WTC11 (cell line): ENCODE measurements around the gene PDCD10. TPM values are rescaled to one million over a fixed set of nuclear protein-coding genes. Genes with fewer than 3 reads are reported as not detected.

ENCODE experiments used
- ATAC-seq: fragments of 200-7000 bp; cut with Tn5 transposase; 2 replicates; pipeline ENCODE4 v1.10.0; 2021; ENCODE audit warnings: mild to moderate bottlenecking, moderate library complexity
- CTCF ChIA-PET: fragments of 300-600 bp; sonication (Branson Sonifier 250); formaldehyde crosslinking; loops from one replicate; lab custom pipeline; 2021; ENCODE audit warnings: antibody characterized with exemption; lab: Charles Lee
- POLR2A ChIA-PET: fragments of 350-600 bp; sonication (Branson Sonifier 250); formaldehyde crosslinking; loops from one replicate; lab custom pipeline; 2021; ENCODE audit warnings: antibody characterized with exemption; lab: Charles Lee
- DNase-seq: peaks from one replicate; pipeline ENCODE4 v3.0.0; 2021; ENCODE audit warnings: low spot score
- H3K27ac Mint-ChIP-seq: 2 replicates; pipeline ENCODE4 v1.8.0; 2021; ENCODE audit warnings: mixed read lengths
- H3K27me3 Mint-ChIP-seq: 2 replicates; pipeline ENCODE4 v1.8.0; 2021; ENCODE audit warnings: low read depth, mild to moderate bottlenecking, moderate library complexity, mixed read lengths
- H3K36me3 Mint-ChIP-seq: 2 replicates; pipeline ENCODE4 v1.8.0; 2021; ENCODE audit warnings: mixed read lengths
- H3K4me1 Mint-ChIP-seq: 2 replicates; pipeline ENCODE4 v1.8.0; 2022; ENCODE audit warnings: mixed read lengths
- H3K4me3 Mint-ChIP-seq: 2 replicates; pipeline ENCODE4 v1.8.0; 2021; ENCODE audit warnings: mild to moderate bottlenecking, moderate library complexity, mixed read lengths
- H3K9me3 Mint-ChIP-seq: 2 replicates; pipeline ENCODE4 v1.8.0; 2021; ENCODE audit warnings: mixed read lengths
- AFF4 ChIP-seq: sonication (generic); formaldehyde crosslinking; IDR thresholded peaks from 2 replicates; pipeline ENCODE4 v1.8.1; 2023; ENCODE audit warnings: mild to moderate bottlenecking, missing genetic modification reagents, borderline replicate concordance
- ATF6 ChIP-seq: sonication (generic); formaldehyde crosslinking; IDR thresholded peaks from 2 replicates; pipeline ENCODE4 v1.8.1; 2023; ENCODE audit warnings: mild to moderate bottlenecking, missing genetic modification reagents
- CTCF ChIP-seq: fragments of 200-600 bp; IDR thresholded peaks from 2 replicates; pipeline ENCODE4 v1.8.0; 2022; ENCODE audit warnings: antibody characterized with exemption
- E2F5 ChIP-seq: sonication (generic); formaldehyde crosslinking; IDR thresholded peaks from 2 replicates; pipeline ENCODE4 v1.8.1; 2022; ENCODE audit warnings: mild to moderate bottlenecking, moderate library complexity, missing genetic modification reagents
- ELF4 ChIP-seq: sonication (generic); formaldehyde crosslinking; IDR thresholded peaks from 2 replicates; pipeline ENCODE4 v1.8.1; 2022; ENCODE audit warnings: low read depth, mild to moderate bottlenecking, moderate library complexity, missing genetic modification reagents
- EMX1 ChIP-seq: fragments of 250-450 bp; sonication (Bioruptor Pico); IDR thresholded peaks from 2 replicates; pipeline ENCODE4 v1.8.0; 2021; ENCODE audit warnings: mild to moderate bottlenecking
- ERG ChIP-seq: fragments of 250-450 bp; sonication (Bioruptor Pico); IDR thresholded peaks from 2 replicates; pipeline ENCODE4 v1.8.0; 2021; ENCODE audit warnings: mild to moderate bottlenecking
- FOXJ3 ChIP-seq: sonication (generic); formaldehyde crosslinking; IDR thresholded peaks from 2 replicates; pipeline ENCODE4 v1.9.0; 2021; ENCODE audit warnings: missing genetic modification reagents, mild to moderate bottlenecking, borderline replicate concordance
- GABPB1 ChIP-seq: sonication (generic); formaldehyde crosslinking; IDR thresholded peaks from 2 replicates; pipeline ENCODE4 v1.8.1; 2023; ENCODE audit warnings: mild to moderate bottlenecking, missing genetic modification reagents
- MAX ChIP-seq: sonication (generic); formaldehyde crosslinking; IDR thresholded peaks from 2 replicates; pipeline ENCODE4 v1.8.0; 2022; ENCODE audit warnings: mild to moderate bottlenecking, missing genetic modification reagents
- NFYB ChIP-seq: sonication (generic); formaldehyde crosslinking; conservative IDR thresholded peaks from 2 replicates; pipeline ENCODE4 v1.8.0; 2022; ENCODE audit warnings: low read depth, missing genetic modification reagents
- NR2C2 ChIP-seq: sonication (generic); formaldehyde crosslinking; IDR thresholded peaks from 2 replicates; pipeline ENCODE4 v1.8.0; 2022; ENCODE audit warnings: mild to moderate bottlenecking, missing genetic modification reagents
- NR3C1 ChIP-seq: sonication (generic); formaldehyde crosslinking; conservative IDR thresholded peaks from 2 replicates; pipeline ENCODE4 v1.8.1; 2023; ENCODE audit warnings: low read depth, mild to moderate bottlenecking, missing genetic modification reagents
- OVOL2 ChIP-seq: fragments of 250-450 bp; sonication (Bioruptor Pico); IDR thresholded peaks from 2 replicates; pipeline ENCODE4 v1.9.0; 2021; ENCODE audit warnings: mild to moderate bottlenecking, borderline replicate concordance
- PRRX2 ChIP-seq: fragments of 250-450 bp; sonication (Bioruptor Pico); IDR thresholded peaks from 2 replicates; pipeline ENCODE4 v1.8.0; 2021; ENCODE audit warnings: mild to moderate bottlenecking
- RELA ChIP-seq: sonication (generic); formaldehyde crosslinking; IDR thresholded peaks from 2 replicates; pipeline ENCODE4 v1.8.1; 2022; ENCODE audit warnings: missing genetic modification reagents, mild to moderate bottlenecking, borderline replicate concordance
- SP1 ChIP-seq: sonication (generic); formaldehyde crosslinking; conservative IDR thresholded peaks from 2 replicates; pipeline ENCODE4 v1.8.1; 2022; ENCODE audit warnings: missing genetic modification reagents
- TEAD1 ChIP-seq: sonication (generic); formaldehyde crosslinking; IDR thresholded peaks from 2 replicates; pipeline ENCODE4 v1.8.0; 2022; ENCODE audit warnings: mild to moderate bottlenecking, missing genetic modification reagents
- TP53 ChIP-seq: sonication (generic); formaldehyde crosslinking; IDR thresholded peaks from 2 replicates; pipeline ENCODE4 v1.8.1; 2023; ENCODE audit warnings: mild to moderate bottlenecking, missing genetic modification reagents
- ZMAT4 ChIP-seq: fragments of 250-450 bp; sonication (Bioruptor Pico); IDR thresholded peaks from 2 replicates; pipeline ENCODE4 v1.9.0; 2021; ENCODE audit warnings: mild to moderate bottlenecking
- ZNF317 ChIP-seq: sonication (generic); formaldehyde crosslinking; IDR thresholded peaks from 2 replicates; pipeline ENCODE4 v1.8.1; 2023; ENCODE audit warnings: low read depth, mild to moderate bottlenecking, moderate library complexity, missing genetic modification reagents, borderline replicate concordance
- ZNF416 ChIP-seq: fragments of 250-450 bp; sonication (Bioruptor Pico); IDR thresholded peaks from 2 replicates; pipeline ENCODE4 v1.9.0; 2021; ENCODE audit warnings: mild to moderate bottlenecking, inconsistent platforms
- ZNF423 ChIP-seq: fragments of 250-450 bp; sonication (Bioruptor Pico); IDR thresholded peaks from 2 replicates; pipeline ENCODE4 v2.1.2; 2022; ENCODE audit warnings: mild to moderate bottlenecking, moderate library complexity
- ZNF671 ChIP-seq: fragments of 250-450 bp; sonication (Bioruptor Pico); IDR thresholded peaks from 2 replicates; pipeline ENCODE4 v1.8.0; 2021; ENCODE audit warnings: mild to moderate bottlenecking
- total RNA-seq: library from RNA; stranded (reverse); gene quantifications from 3 replicates; pipeline ENCODE4 v1.2.3, GENCODE V29; 2021

PDCD10 gene
- total RNA-seq, 1 experiment from 2014 or later: 60.8 TPM

GRCh38 chr3:167649746-167650145 is 84.9 kb downstream of the PDCD10 start:
- Mint-ChIP-seq H3K27ac (no peak overlapping the region), H3K36me3 (peaks cover 3% of the 10 kb centered on the region), H3K9me3 (peaks cover 8% of the 10 kb centered on the region), H3K4me1 (peaks cover 31% of the 10 kb centered on the region), H3K4me3 (no peak overlapping the region), H3K27me3 (no peaks in the 10 kb centered on the region)
- TF ChIP-seq RELA (CRISPR knock-in tag) (no peak), SP1 (CRISPR knock-in tag) (no peak), FOXJ3 (CRISPR knock-in tag) (no peak), E2F5 (CRISPR knock-in tag) (no peak), NFYB (CRISPR knock-in tag) (no peak), OVOL2 (CRISPR knock-in tag) (no peak), NR2C2 (CRISPR knock-in tag) (no peak), ZNF416 (CRISPR knock-in tag) (no peak), MAX (CRISPR knock-in tag) (no peak), TEAD1 (CRISPR knock-in tag) (no peak), CTCF (no peak), ERG (CRISPR knock-in tag) (no peak), NR3C1 (no peak), ZMAT4 (CRISPR knock-in tag) (no peak), PRRX2 (CRISPR knock-in tag) (no peak), GABPB1 (CRISPR knock-in tag) (no peak), ATF6 (CRISPR knock-in tag) (no peak), ELF4 (no peak), ZNF317 (CRISPR knock-in tag) (no peak), ZNF671 (CRISPR knock-in tag) (no peak)
- ChIA-PET CTCF (interaction anchor here (0.6 to 1.6 kb wide), 2 partner anchors 76 to 270 kb away, joined by 3 to 7 read pairs; partner anchors contain the start of gene ZBBX), POLR2A (no interaction called here)
- ATAC-seq (no peak), DNase-seq (no peak)

- no peak overlapping the region for H3K4me3 Mint-ChIP-seq
- H3K27me3 Mint-ChIP-seq: no peaks in the 10 kb centered on the region
- ChIA-PET CTCF (no interaction called here), POLR2A (no interaction called here)
- H3K9me3 Mint-ChIP-seq: peaks cover 12% of the 10 kb centered on the region
- no peak overlapping the region for H3K27ac Mint-ChIP-seq
- peaks cover 3% of the 10 kb centered on the region for H3K36me3 Mint-ChIP-seq
- H3K4me1 Mint-ChIP-seq: peaks cover 6% of the 10 kb centered on the region
- DNase-seq (no peak), ATAC-seq (no peak)
- TF ChIP-seq ZNF423 (CRISPR knock-in tag) (no peak), AFF4 (no peak), ZNF416 (CRISPR knock-in tag) (no peak), ERG (CRISPR knock-in tag) (no peak), TP53 (CRISPR knock-in tag) (no peak), EMX1 (no peak)
These were observed 90.1 kb downstream of the PDCD10 start for GRCh38 chr3:167644611-167645010.
